CD4-positive, alpha-beta memory T cell (primary cell): ENCODE results near the gene CHFR. TPM values are rescaled to one million over a fixed set of nuclear protein-coding genes. Genes with fewer than 3 reads are reported as not detected.
"Not testable (repeated sequence)": the region's sequence is repeated elsewhere in the genome, so short reads cannot be mapped to it uniquely, and the experiment has no call there.

Source experiments
- CTCF ChIA-PET: fragments of 350-600 bp; sonication (Branson Sonifier 250); formaldehyde crosslinking; loops from one replicate; lab custom pipeline; 2021; ENCODE audit warnings: inconsistent platforms; ENCODE audit not compliant: partially characterized antibody; lab: Charles Lee
- POLR2A ChIA-PET: fragments of 350-600 bp; sonication (Branson Sonifier 250); formaldehyde crosslinking; loops from one replicate; lab custom pipeline; 2021; ENCODE audit not compliant: partially characterized antibody; lab: Charles Lee
- DNase-seq, 5 donors: peaks; one replicate each; pipeline versions ENCODE4 v3.0.0 to v3.0.0-alpha.2; 2020 to 2022; ENCODE audit warnings: mixed read lengths in 1 of 5
- H3K27ac ChIP-seq: one replicate; pipeline ENCODE4 v1.7.0; 2013; ENCODE audit warnings: low read depth, low read length
- H3K27me3 ChIP-seq: 2 replicates; pipeline ENCODE4 v1.7.0; 2013; ENCODE audit warnings: mild to moderate bottlenecking, low read length, moderate library complexity; ENCODE audit not compliant: insufficient read depth
- H3K36me3 ChIP-seq: 2 replicates; pipeline ENCODE4 v1.7.0; 2013; ENCODE audit warnings: mild to moderate bottlenecking, low read length, moderate library complexity; ENCODE audit not compliant: insufficient read depth
- H3K4me1 ChIP-seq: 2 replicates; pipeline ENCODE4 v1.7.0; 2013; ENCODE audit warnings: mild to moderate bottlenecking, low read length, moderate library complexity; ENCODE audit not compliant: insufficient read depth
- H3K4me3 ChIP-seq, 2 donors: one replicate each; pipeline ENCODE4 v1.7.0; 2013; ENCODE audit warnings: low read length in 2 of 2, mild to moderate bottlenecking in 1 of 2
- H3K9me3 ChIP-seq, 2 donors: one replicate each; pipeline ENCODE4 v1.7.0; 2013; ENCODE audit warnings: low read length in 2 of 2, control low read depth in 1 of 2; ENCODE audit not compliant: control insufficient read depth in 1 of 2
- H3K27ac Mint-ChIP-seq, 7 donors: one replicate each; pipeline ENCODE4 v1.8.0; 2020 to 2021; ENCODE audit warnings: mixed read lengths in 7 of 7, mild to moderate bottlenecking in 6 of 7, inconsistent platforms in 3 of 7, moderate library complexity in 3 of 7
- H3K27me3 Mint-ChIP-seq, 2 donors: one replicate each; pipeline ENCODE4 v1.8.0; 2020 to 2021; ENCODE audit warnings: mixed read lengths in 2 of 2
- H3K36me3 Mint-ChIP-seq, 2 donors: one replicate each; pipeline ENCODE4 v1.8.0; 2020 to 2021; ENCODE audit warnings: mixed read lengths in 2 of 2, inconsistent platforms in 1 of 2, mild to moderate bottlenecking in 1 of 2
- H3K4me1 Mint-ChIP-seq, 4 donors: one replicate each; pipeline ENCODE4 v1.8.0; 2020 to 2021; ENCODE audit warnings: mixed read lengths in 4 of 4, mild to moderate bottlenecking in 1 of 4
- H3K4me3 Mint-ChIP-seq, 8 donors: one replicate each; pipeline ENCODE4 v1.8.0; 2020 to 2021; ENCODE audit warnings: mixed read lengths in 8 of 8, mild to moderate bottlenecking in 7 of 8, moderate library complexity in 6 of 8, inconsistent platforms in 3 of 8
- H3K9me3 Mint-ChIP-seq, 8 donors: one replicate each; pipeline ENCODE4 v1.8.0; 2020 to 2021; ENCODE audit warnings: mixed read lengths in 8 of 8, mild to moderate bottlenecking in 5 of 8, inconsistent platforms in 3 of 8, moderate library complexity in 1 of 8
- intact Hi-C: fragments of 100-400 bp; cut with micrococcal nuclease; formaldehyde crosslinking; loops from one replicate; pipeline ENCODE4 v1.15.1; 2023
- polyA plus RNA-seq, 2 donors: library from polyadenylated mRNA; unstranded; fragments of 300-500 nt; fragmentation: Illumina TruSeq; gene quantifications; one replicate each; pipeline ENCODE4 v1.2.3, GENCODE V29; 2021
- total RNA-seq, 2 experiments: library from RNA; stranded (reverse); gene quantifications; one replicate each; pipeline ENCODE4 v1.2.3, GENCODE V29; 2021

The CHFR gene
- total and polyA plus RNA-seq, 4 experiments from 2014 or later: 31.6 to 79.4 (median 50.6) TPM

- not testable (repeated sequence) for H3K27me3 Mint-ChIP-seq, H3K36me3 ChIP-seq, H3K36me3 Mint-ChIP-seq, DNase-seq, H3K27me3 ChIP-seq, H3K9me3 ChIP-seq
- ChIA-PET POLR2A (interaction anchor here (0.9 to 2.1 kb wide), 6 partner anchors 20 to 223 kb away, joined by 3 to 23 read pairs (median 12); partner anchors contain the start of genes CHFR, GOLGA3, ZNF10 and ZNF26), CTCF (interaction anchor here (0.6 to 3.8 kb wide), 4 partner anchors 11 to 80 kb away, joined by 4 to 18 read pairs (median 6); partner anchors contain the start of gene GOLGA3)
- peak overlapping the region; percentile 75 for H3K27ac ChIP-seq
- peak overlapping the region; percentile 86 to 100 (median 98) for H3K27ac Mint-ChIP-seq
- peak overlapping the region in 1 of 2 donors; percentile 59 for H3K4me3 ChIP-seq
- H3K4me1 Mint-ChIP-seq: peaks cover 3 to 28% (median 16%) of the 10 kb centered on the region in 4 donors
- peaks cover 3 to 22% (median 11%) of the 10 kb centered on the region in 8 donors for H3K9me3 Mint-ChIP-seq
- peaks cover 11% of the 10 kb centered on the region for H3K4me1 ChIP-seq
- H3K4me3 Mint-ChIP-seq: peak overlapping the region; percentile 91 to 98 (median 96)
- intact Hi-C loops: loop anchor here (1.0 to 2.0 kb wide), 10 partner anchors 20 to 274 kb away; partner anchors contain the start of genes ANKLE2, CHFR, PGAM5 and ZNF10
Measured at GRCh38 chr12:132907789-132908144, 20.4 kb upstream of the CHFR start.

GRCh38 chr12:132907216-132907615, 19.8 kb upstream of the CHFR start:
- Mint-ChIP-seq H3K27me3 (peaks cover 0 to 2% of the 10 kb centered on the region in 2 donors), H3K9me3 (peaks cover 0 to 18% (median 9%) of the 10 kb centered on the region in 8 donors), H3K27ac (peak overlapping the region in 6 of 7 donors; percentile 47 to 100 (median 60)), H3K4me1 (peaks cover 3 to 28% (median 16%) of the 10 kb centered on the region in 4 donors), H3K36me3 (peaks cover 5 to 8% of the 10 kb centered on the region in 2 donors), H3K4me3 (peak overlapping the region; percentile 17 to 55 (median 48))
- Histone ChIP-seq H3K27ac (no peak overlapping the region), H3K36me3 (no peaks in the 10 kb centered on the region), H3K27me3 (no peaks in the 10 kb centered on the region), H3K9me3 (no peaks in the 10 kb centered on the region), H3K4me3 (no peak overlapping the region), H3K4me1 (peaks cover 11% of the 10 kb centered on the region)
- DNase-seq: no peak
- CTCF ChIA-PET: interaction anchor here (1.3 to 4.2 kb wide), 5 partner anchors 42 to 143 kb away, joined by 4 to 45 read pairs (median 6); partner anchors contain the start of gene GOLGA3
- intact Hi-C loops: no loop called here
- POLR2A ChIA-PET: no interaction called here

GRCh38 chr12:132904718-132905328, 17.4 kb upstream of the CHFR start:
- H3K4me1 Mint-ChIP-seq: peaks cover 3 to 28% (median 14%) of the 10 kb centered on the region in 4 donors
- H3K4me3 Mint-ChIP-seq: peak overlapping the region in 7 of 8 donors; percentile 50 to 77 (median 52)
- CTCF ChIA-PET: interaction anchor here (0.6 to 4.2 kb wide), 22 partner anchors 11 to 290 kb away, joined by 3 to 45 read pairs (median 4); partner anchors contain the start of genes CHFR, GOLGA3 and ZNF268

GRCh38 chr12:132899033-132899432, 11.6 kb upstream of the CHFR start:
- Mint-ChIP-seq H3K27ac (no peak overlapping the region), H3K36me3 (no peaks in the 10 kb centered on the region), H3K27me3 (no peaks in the 10 kb centered on the region), H3K4me1 (peaks cover 0 to 4% (median 0%) of the 10 kb centered on the region in 4 donors), H3K9me3 (no peaks in the 10 kb centered on the region), H3K4me3 (no peak overlapping the region)
- Histone ChIP-seq H3K9me3 (no peaks in the 10 kb centered on the region), H3K4me1 (no peaks in the 10 kb centered on the region), H3K36me3 (no peaks in the 10 kb centered on the region), H3K27me3 (no peaks in the 10 kb centered on the region), H3K27ac (no peak overlapping the region), H3K4me3 (no peak overlapping the region)
- ChIA-PET POLR2A (interaction anchor here (0.6 to 1.8 kb wide), 2 partner anchors 10 to 124 kb away, joined by 3 to 5 read pairs; no protein-coding TSS in a partner anchor), CTCF (no interaction called here)
- DNase-seq: no peak
- intact Hi-C loops: no loop called here

More at GRCh38 chr12:132904718-132905328, 17.4 kb upstream of the CHFR start:
- no peak overlapping the region for H3K27ac ChIP-seq
- Mint-ChIP-seq H3K27ac (peak overlapping the region in 6 of 7 donors; percentile 48 to 88 (median 72)), H3K36me3 (peaks cover 0 to 4% of the 10 kb centered on the region in 2 donors), H3K27me3 (peaks cover 0 to 2% of the 10 kb centered on the region in 2 donors), H3K9me3 (peaks cover 0 to 5% (median 0%) of the 10 kb centered on the region in 8 donors)
- no peak overlapping the region for H3K4me3 ChIP-seq
- H3K36me3 ChIP-seq: no peaks in the 10 kb centered on the region
- H3K9me3 ChIP-seq: no peaks in the 10 kb centered on the region
- H3K4me1 ChIP-seq: peaks cover 11% of the 10 kb centered on the region
- POLR2A ChIA-PET: interaction anchor here (0.7 to 1.8 kb wide), 9 partner anchors 12 to 142 kb away, joined by 3 to 18 read pairs (median 4); partner anchors contain the start of genes CHFR, GOLGA3, ZNF26 and ZNF84
- intact Hi-C loops: loop anchor here (1.0 kb wide), 4 partner anchors 18 to 137 kb away; partner anchors contain the start of genes CHFR and ZNF605
- peak; percentile 83 to 90 (median 89) for DNase-seq
- H3K27me3 ChIP-seq: no peaks in the 10 kb centered on the region

- Mint-ChIP-seq H3K4me1 (peaks cover 7 to 37% (median 23%) of the 10 kb centered on the region in 4 donors), H3K36me3 (peaks cover 10 to 24% of the 10 kb centered on the region in 2 donors), H3K27me3 (no peaks in the 10 kb centered on the region), H3K9me3 (no peaks in the 10 kb centered on the region), H3K4me3 (peak overlapping the region; percentile 32 to 98 (median 66)), H3K27ac (peak overlapping the region; percentile 30 to 100 (median 91))
- Histone ChIP-seq H3K27ac (peak overlapping the region; percentile 97), H3K36me3 (no peaks in the 10 kb centered on the region), H3K27me3 (no peaks in the 10 kb centered on the region), H3K9me3 (no peaks in the 10 kb centered on the region), H3K4me1 (peaks cover 24% of the 10 kb centered on the region), H3K4me3 (no peak overlapping the region)
- intact Hi-C loops: loop anchor here (5.0 to 10.0 kb wide), 3 partner anchors 148 to 204 kb away; partner anchors contain the start of genes PGAM5, POLE, PXMP2 and ZNF84
- ChIA-PET CTCF (interaction anchor here (1.2 kb wide), 1 partner anchor 16 kb away, joined by 4 read pairs; no protein-coding TSS in a partner anchor), POLR2A (no interaction called here)
- no peak for DNase-seq
Measured at GRCh38 chr12:132888852-132889251, 1.4 kb upstream of the CHFR start.

GRCh38 chr12:132886529-132887477, 602 bp downstream of the CHFR start:
- peak overlapping the region; percentile 52 to 80 for H3K4me3 ChIP-seq
- peaks cover 0 to 2% (median 0%) of the 10 kb centered on the region in 8 donors for H3K9me3 Mint-ChIP-seq
- peaks cover 16 to 45% (median 32%) of the 10 kb centered on the region in 4 donors for H3K4me1 Mint-ChIP-seq
- POLR2A ChIA-PET: interaction anchor here (0.6 to 2.5 kb wide), 20 partner anchors 14 to 244 kb away, joined by 3 to 16 read pairs (median 5); partner anchors contain the start of genes ANKLE2, GOLGA3, PGAM5 and ZNF10
- peaks cover 24% of the 10 kb centered on the region for H3K4me1 ChIP-seq
- no peaks in the 10 kb centered on the region for H3K9me3 ChIP-seq
- no peak for DNase-seq
- intact Hi-C loops: loop anchor here (1.0 to 10.0 kb wide), 10 partner anchors 17 to 294 kb away; partner anchors contain the start of genes PGAM5, POLE, PXMP2 and ZNF140
- H3K36me3 Mint-ChIP-seq: peaks cover 13 to 40% of the 10 kb centered on the region in 2 donors
- peak overlapping the region; percentile 58 for H3K27ac ChIP-seq
- H3K27ac Mint-ChIP-seq: peak overlapping the region; percentile 70 to 100 (median 88)
- no peaks in the 10 kb centered on the region for H3K27me3 Mint-ChIP-seq
- H3K27me3 ChIP-seq: no peaks in the 10 kb centered on the region
- H3K36me3 ChIP-seq: no peaks in the 10 kb centered on the region
- CTCF ChIA-PET: interaction anchor here (1.0 kb wide), 2 partner anchors 18 kb away, joined by 3 to 5 read pairs; no protein-coding TSS in a partner anchor
- H3K4me3 Mint-ChIP-seq: peak overlapping the region; percentile 80 to 99 (median 84)
